ENCODE measurements around the gene USP3. TPM values are rescaled to one million over a fixed set of nuclear protein-coding genes. Genes with fewer than 3 reads are reported as not detected.

USP3 gene
- total and polyA plus RNA-seq, 2 donors (not counting 1 experiment from before 2014, with no cell fraction given): 43.4 to 152 TPM

DNA sequence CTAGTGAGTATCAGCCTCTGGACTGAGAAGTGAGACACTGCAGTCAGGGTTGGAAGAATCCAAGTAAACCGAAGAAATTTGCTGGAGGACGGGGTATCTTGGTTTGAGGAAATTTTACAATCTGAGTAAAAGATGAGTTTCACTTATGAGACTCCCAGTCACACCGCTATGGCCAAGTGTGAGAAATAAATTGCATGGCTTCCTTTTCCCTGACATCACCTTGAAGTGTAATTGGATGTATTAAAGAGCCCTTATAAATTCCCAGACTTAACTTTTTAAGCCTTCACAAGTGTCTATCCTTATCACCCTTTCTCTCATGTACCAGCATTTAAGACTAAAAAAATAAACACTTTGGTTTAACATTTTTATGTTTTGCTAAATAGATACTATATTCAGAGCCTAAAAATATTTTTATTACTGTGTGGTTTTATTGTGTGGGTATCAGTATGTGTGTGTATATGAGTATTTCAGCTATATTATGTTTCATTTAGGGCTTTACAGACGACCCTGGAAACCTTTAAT, 23.8 kb downstream of the USP3 start:
- ChIA-PET CTCF (interaction anchor here (1.7 kb wide), 1 partner anchor 61 kb away, joined by 7 read pairs; no protein-coding TSS in a partner anchor), POLR2A (interaction anchor here (0.7 kb wide), 1 partner anchor 362 kb away, joined by 4 read pairs; no protein-coding TSS in a partner anchor)
- no peak overlapping the region for H3K4me2 ChIP-seq (replicated peaks; ENCODE audit: low read depth, low read length, poor library complexity, severe bottlenecking)
- H3K9me3 ChIP-seq (ENCODE audit: control extremely low read depth in 1 of 3, control insufficient read depth in 2 of 3, insufficient read depth in 1 of 3, low read length in 2 of 3): no peaks in the 10 kb centered on the region
- peaks cover 2 to 9% of the 10 kb centered on the region in 2 experiments for H3K36me3 ChIP-seq (replicated peaks in 1 of 2; ENCODE audit: control extremely low read depth in 1 of 2, control insufficient read depth in 1 of 2, extremely low read depth in 1 of 2, insufficient read depth in 2 of 2, low read length in 1 of 2)
- no peaks in the 10 kb centered on the region for H3K27me3 ChIP-seq (replicated peaks in 1 of 4; ENCODE audit: control extremely low read depth in 1 of 4, control insufficient read depth in 3 of 4, insufficient read depth in 4 of 4, low read length in 3 of 4)
- ATAC-seq (ENCODE audit: low read depth) (no peak), DNase-seq (no peak)
- H3K27ac ChIP-seq (ENCODE audit: low read length in 2 of 2): no peak overlapping the region
- peaks cover 94% of the 10 kb centered on the region for H3K4me1 Mint-ChIP-seq
- H3K27me3 Mint-ChIP-seq: no peaks in the 10 kb centered on the region
- H2AFZ ChIP-seq (ENCODE audit: insufficient read depth, low read depth, low read length, poor library complexity, severe bottlenecking): no peak overlapping the region
- H4K20me1 ChIP-seq (ENCODE audit: control insufficient read depth, insufficient read depth, low read length, poor library complexity, severe bottlenecking): peaks cover 93% of the 10 kb centered on the region
- H3K9ac ChIP-seq (ENCODE audit: low read length): no peak overlapping the region
- no peak for TF ChIP-seq EZH2 (IDR thresholded peaks at IDR 0.05; ENCODE audit: borderline replicate concordance, insufficient read depth, low read depth, low read length, poor library complexity, severe bottlenecking)
- no peak for TF ChIP-seq CTCF (IDR thresholded peaks at IDR 0.05)
- peaks cover 50 to 59% of the 10 kb centered on the region in 2 donors for H3K4me1 ChIP-seq (ENCODE audit: control insufficient read depth in 2 of 2, insufficient read depth in 2 of 2, low read length in 2 of 2)
- intact Hi-C loops (cut with micrococcal nuclease): no loop called here
- WGBS (ENCODE audit: insufficient coverage): 100% methylated on average over 2 of the region's 4 CpGs
- no peak overlapping the region for H3K4me3 Mint-ChIP-seq
- H3K27ac Mint-ChIP-seq: peak overlapping the region; percentile 33
- peaks cover 100% of the 10 kb centered on the region for H3K79me2 ChIP-seq (ENCODE audit: control insufficient read depth, insufficient read depth, low read length)
- H3K9me3 Mint-ChIP-seq (ENCODE audit: insufficient read depth): no peaks in the 10 kb centered on the region
- H3K4me3 ChIP-seq (ENCODE audit: control extremely low read depth in 1 of 5, extremely low read depth in 1 of 5, insufficient read depth in 1 of 5, low read depth in 2 of 5, low read length in 4 of 5): no peak overlapping the region

GRCh38 chr15:63530235-63530634, 25.8 kb downstream of the USP3 start:
- peaks cover 76% of the 10 kb centered on the region for H4K20me1 ChIP-seq (ENCODE audit: control insufficient read depth, insufficient read depth, low read length, poor library complexity, severe bottlenecking)
- H3K36me3 ChIP-seq (replicated peaks in 1 of 2; ENCODE audit: control extremely low read depth in 1 of 2, control insufficient read depth in 1 of 2, extremely low read depth in 1 of 2, insufficient read depth in 2 of 2, low read length in 1 of 2): peaks cover 0 to 9% of the 10 kb centered on the region in 2 experiments
- no peaks in the 10 kb centered on the region for H3K27me3 Mint-ChIP-seq
- H3K9me3 Mint-ChIP-seq (ENCODE audit: insufficient read depth): no peaks in the 10 kb centered on the region
- no peak overlapping the region for H3K4me3 ChIP-seq (ENCODE audit: control extremely low read depth in 1 of 5, extremely low read depth in 1 of 5, insufficient read depth in 1 of 5, low read depth in 2 of 5, low read length in 4 of 5)
- intact Hi-C loops (cut with micrococcal nuclease): loop anchor here (2.0 kb wide), 1 partner anchor 13 kb away; no protein-coding TSS in a partner anchor
- no peaks in the 10 kb centered on the region for H3K9me3 ChIP-seq (ENCODE audit: control extremely low read depth in 1 of 3, control insufficient read depth in 2 of 3, insufficient read depth in 1 of 3, low read length in 2 of 3)
- peaks cover 37 to 55% of the 10 kb centered on the region in 2 donors for H3K4me1 ChIP-seq (ENCODE audit: control insufficient read depth in 2 of 2, insufficient read depth in 2 of 2, low read length in 2 of 2)
- POLR2A ChIA-PET: no interaction called here
- no peak overlapping the region for H3K4me3 Mint-ChIP-seq
- no peaks in the 10 kb centered on the region for H3K27me3 ChIP-seq (replicated peaks in 1 of 4; ENCODE audit: control extremely low read depth in 1 of 4, control insufficient read depth in 3 of 4, insufficient read depth in 4 of 4, low read length in 3 of 4)
- no peak for TF ChIP-seq CTCF (IDR thresholded peaks at IDR 0.05)
- CTCF ChIA-PET: interaction anchor here (1.1 to 4.6 kb wide), 6 partner anchors 9 to 64 kb away, joined by 3 to 16 read pairs (median 5); partner anchors contain the start of gene USP3
- 100% methylated on average over 3 of the region's 7 CpGs for WGBS (ENCODE audit: insufficient coverage)
- DNase-seq (no peak), ATAC-seq (ENCODE audit: low read depth) (no peak)
- H3K27ac ChIP-seq (ENCODE audit: low read length in 2 of 2): peak overlapping the region in 1 of 2 donors; percentile 10
- H2AFZ ChIP-seq (ENCODE audit: insufficient read depth, low read depth, low read length, poor library complexity, severe bottlenecking): no peak overlapping the region
- peak overlapping the region; percentile 32 for H3K4me2 ChIP-seq (replicated peaks; ENCODE audit: low read depth, low read length, poor library complexity, severe bottlenecking)
- peaks cover 98% of the 10 kb centered on the region for H3K79me2 ChIP-seq (ENCODE audit: control insufficient read depth, insufficient read depth, low read length)
- H3K9ac ChIP-seq (ENCODE audit: low read length): no peak overlapping the region
- H3K27ac Mint-ChIP-seq: peak overlapping the region; percentile 47
- peaks cover 89% of the 10 kb centered on the region for H3K4me1 Mint-ChIP-seq

Measured in B cell (primary cell).